GM19351 (cell line): ENCODE measurements around the gene FKBP14.
A peak's percentile ranks its signal among the peaks of the same experiment; 100 is the strongest.

Source experiments
- ATAC-seq: cut with Tn5 transposase; IDR thresholded peaks from one replicate; pipeline ENCODE4 v1.9.1; 2021; ENCODE audit warnings: mild to moderate bottlenecking, moderate library complexity; ENCODE audit not compliant: unreplicated experiment

Gene FKBP14

DNA sequence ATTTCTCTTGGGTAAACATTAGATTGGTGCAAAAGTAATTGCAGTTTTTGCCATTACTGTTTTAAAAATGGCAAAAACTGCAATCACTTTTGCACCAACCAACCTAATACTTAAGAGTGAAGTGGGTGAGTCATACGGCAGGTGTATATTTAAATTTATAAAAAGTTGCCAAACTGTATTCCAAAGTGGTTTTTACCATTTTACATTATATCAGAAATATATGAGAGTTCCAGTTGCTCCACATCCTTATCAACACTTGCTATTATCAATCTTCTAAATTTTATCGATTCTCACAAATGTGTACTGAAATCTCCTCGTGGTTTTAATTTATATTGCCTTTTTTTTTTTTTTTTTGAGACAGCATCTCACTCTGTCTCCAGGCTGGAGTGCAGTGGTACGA is 33.4 kb downstream of the FKBP14 start:
- ATAC-seq = no peak

DNA sequence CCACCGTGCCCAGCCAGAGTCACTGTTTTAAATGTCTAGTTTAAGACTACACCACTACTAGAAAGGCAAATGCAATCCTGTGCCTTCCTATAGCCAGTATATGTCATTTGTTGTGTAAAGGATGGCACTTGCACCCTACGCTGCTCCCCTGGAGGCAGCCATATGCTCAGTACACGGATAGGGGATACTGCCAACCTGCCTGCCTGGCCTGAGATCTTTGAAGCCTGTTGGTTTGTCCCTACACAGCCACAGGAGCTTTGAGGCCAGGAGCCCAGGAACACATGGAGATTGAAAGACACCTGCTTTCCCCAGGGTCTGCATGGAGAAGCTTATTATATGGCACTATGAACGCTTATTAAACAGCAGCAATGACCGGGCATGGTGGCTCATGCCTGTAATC is 34.6 kb downstream of the FKBP14 start:
- no peak for ATAC-seq

- no peak for ATAC-seq
Measured at GRCh38 chr7:29990931-29991330, 35.6 kb downstream of the FKBP14 start.

GRCh38 chr7:29989257-29989995 is 37.1 kb downstream of the FKBP14 start, which contains the start of gene SCRN1:
TSS of gene SCRN1 (minus strand) at chr7:29989801. CDS start at chr7:29969067, 20,734 bp downstream.
- ATAC-seq = peak; percentile 34

DNA sequence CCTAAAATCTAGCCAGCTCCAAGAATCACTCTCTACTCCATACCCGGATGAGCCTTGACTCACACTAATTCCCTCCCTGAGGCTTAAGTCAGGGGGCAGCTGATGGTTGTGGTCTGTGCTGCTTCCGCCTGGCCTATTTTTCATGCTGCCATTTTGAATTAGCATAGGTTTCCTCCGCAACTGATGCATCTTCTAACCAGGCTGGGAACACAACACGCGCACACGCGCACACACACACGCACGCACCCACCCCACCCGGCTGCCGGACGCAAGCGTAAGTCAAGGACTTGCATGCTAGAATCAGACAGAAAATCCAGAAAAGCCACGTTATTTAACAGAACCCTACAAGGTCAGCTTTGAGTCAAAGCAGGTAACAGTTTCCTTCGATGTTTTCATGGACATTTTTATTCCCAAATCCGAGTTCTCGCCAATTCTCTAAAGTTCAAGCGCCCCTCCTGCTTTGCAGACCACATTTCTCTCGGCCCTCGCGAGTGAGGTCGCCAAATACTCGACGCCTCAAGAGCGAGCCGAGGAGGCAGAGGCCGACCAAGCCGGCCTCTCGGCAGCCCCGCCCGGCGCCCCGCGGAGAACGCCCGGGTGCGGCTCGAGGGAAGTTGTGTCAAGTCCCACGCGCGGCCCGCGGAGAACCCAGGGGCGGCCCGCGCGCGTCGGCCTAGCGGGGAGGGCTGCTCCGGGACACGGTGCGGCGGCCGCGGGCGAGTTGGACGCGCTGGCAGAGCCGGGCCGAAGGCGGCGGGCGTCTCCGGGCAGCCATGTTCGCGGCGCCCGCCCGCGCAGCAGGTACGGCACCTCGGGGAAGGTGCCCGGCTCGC is 37.9 kb downstream of the FKBP14 start:
- peak; percentile 23 for ATAC-seq

DNA sequence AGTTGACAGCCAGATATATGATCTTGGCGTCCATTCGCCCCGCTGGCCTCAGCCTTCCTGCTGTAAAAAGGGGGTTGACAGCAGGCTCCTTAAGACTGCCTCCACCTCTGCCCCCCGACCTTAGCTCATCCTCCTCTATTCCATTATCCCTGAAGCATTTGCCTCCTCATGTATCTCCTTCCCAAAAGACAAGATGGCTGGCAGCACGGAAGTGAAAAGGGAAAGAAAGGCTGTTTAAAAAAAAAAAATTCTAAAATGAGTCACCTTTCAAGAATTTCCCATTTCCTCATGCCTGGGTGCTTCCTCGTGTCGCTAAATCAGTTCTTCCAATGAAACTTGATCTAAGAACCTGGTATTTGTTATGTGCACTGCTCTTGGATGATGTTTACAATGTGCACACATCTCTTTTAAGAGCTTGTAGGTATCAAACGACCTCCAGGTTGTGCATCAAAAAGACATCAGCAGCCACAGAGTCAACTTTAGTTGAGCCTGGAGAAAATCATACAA is 38.6 kb downstream of the FKBP14 start:
- ATAC-seq = no peak

DNA sequence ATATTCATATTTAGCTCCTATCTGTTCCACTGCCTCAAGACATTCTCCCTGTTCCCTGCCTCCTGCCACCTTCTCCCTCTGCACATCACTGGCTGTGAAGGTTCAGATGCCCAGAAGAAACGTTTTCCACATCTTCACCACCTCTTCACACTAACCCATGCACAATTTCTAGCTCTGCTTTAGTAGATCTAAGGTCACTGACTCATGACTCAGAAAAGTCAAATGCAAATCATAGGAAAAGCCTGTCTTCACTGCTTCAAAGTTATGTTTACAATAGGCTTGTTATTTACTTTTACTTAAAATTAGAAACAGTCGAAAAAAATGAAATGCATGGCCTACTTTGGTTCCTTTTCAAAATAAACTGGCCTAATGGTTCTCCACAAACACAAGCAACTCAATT is 39.4 kb downstream of the FKBP14 start:
- ATAC-seq = no peak

DNA sequence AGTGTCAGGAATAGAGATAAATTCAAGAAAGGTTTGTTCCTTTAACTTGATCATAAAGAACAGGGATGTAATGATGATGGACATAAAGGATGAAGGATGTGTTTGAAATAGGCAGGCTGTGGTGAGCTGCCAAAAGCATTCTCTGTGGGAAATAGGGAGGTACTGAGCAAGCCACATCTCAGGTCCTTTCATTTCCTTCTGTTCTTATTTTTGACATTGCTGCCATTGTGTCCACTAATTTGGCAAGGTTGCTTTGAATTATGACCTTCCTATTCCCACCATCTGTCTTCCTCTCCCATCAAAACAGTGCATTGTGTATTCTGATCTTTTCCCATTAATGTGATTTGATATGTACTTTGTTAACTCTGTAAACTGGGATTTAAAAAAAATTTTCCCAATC is 46.4 kb downstream of the FKBP14 start:
- ATAC-seq = no peak

GRCh38 chr7:29977886-29978651 is 48.4 kb downstream of the FKBP14 start:
- ATAC-seq = no peak

DNA sequence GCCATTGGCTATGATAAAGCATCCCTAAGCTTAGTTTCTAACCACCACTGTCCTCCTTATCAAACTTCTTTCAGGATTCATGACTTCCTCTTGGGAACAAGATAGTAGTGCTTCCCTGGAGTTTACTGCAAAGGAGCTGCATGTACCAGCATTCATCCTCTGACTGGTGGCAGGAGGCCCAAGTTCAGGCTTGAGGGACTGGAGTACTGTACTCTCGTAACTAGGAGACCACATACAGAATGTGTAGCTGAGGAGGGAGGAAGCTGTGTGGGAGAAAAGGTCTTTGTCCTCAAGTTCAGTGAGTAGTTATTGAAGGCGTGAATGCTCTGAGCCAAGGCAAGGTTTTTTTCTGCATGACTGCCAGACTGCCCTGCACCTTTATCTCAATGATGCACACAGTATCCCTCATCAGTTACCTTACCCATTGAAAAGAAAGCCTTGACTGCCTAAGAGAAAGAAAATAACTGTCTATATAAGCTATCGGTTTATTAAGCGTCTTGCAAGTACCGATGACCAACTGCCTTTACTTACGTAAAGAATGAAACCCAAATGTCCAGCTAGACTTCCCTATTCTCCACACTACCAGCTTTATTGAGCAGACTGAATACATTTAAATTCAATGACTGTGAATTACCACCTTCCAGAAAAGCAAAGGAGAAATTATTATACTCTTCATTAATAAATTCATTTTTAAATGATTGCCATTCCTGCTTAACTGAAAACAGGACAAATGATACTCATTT is 49.7 kb downstream of the FKBP14 start:
- ATAC-seq = no peak

DNA sequence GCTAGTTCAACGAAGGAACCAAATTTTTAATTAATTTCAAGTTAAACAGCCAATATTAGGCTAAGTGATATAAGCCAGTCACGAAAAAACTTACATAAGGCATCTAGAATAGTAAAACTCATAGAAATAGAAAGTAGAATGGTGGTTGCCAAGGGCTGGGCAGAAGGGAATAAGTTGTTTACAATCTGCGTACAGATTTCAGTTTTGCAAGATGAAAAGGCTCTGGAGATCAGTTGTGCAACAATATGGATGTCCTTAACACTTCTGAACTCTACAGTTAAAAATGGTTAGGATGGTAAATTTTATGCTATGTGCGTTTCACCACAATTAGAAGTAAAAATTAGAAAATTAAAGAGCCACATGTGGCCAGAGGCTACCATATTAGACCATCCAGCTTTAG is 50.2 kb downstream of the FKBP14 start:
- ATAC-seq = no peak

GRCh38 chr7:29975561-29975960 is 50.9 kb downstream of the FKBP14 start:
- no peak for ATAC-seq

- no peak for ATAC-seq
Measured at GRCh38 chr7:29974286-29974685, 52.2 kb downstream of the FKBP14 start.

GRCh38 chr7:29972315-29972669 is 54.2 kb downstream of the FKBP14 start:
- no peak for ATAC-seq

DNA sequence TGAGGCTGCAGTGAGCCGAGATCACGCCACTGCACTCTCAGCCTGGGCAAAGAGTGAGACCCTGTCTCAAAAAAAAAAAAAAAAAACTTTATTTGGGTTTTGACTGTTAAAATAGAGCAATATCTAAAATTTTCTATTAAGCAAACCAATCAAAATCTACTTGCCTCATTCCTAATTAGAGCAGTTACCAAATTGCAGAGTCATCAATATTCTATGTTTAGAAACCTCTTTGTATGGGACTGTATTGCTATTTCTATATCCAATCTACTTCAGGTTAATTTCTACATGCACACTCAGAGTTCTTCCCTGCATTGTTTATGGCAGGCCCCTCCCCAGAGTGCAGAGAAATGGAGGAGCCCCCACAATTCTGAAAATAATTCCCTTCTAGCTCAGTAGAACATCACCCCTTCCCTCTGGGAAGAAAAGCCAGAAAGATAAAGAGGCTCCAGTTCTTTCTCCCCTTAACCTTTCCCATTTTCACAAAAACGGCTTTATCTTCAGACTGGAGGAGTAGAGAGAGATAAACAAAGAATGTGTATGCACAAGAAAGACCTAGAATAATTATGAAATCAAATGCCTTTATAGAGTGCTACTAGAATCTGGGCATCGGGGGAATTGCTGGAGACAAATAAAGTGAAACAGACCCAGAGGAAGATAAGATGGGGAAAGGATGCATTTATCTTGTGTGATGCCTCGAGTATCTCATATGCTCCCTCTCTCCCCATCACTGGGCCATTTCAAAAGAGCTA is 54.8 kb downstream of the FKBP14 start:
- ATAC-seq = no peak

DNA sequence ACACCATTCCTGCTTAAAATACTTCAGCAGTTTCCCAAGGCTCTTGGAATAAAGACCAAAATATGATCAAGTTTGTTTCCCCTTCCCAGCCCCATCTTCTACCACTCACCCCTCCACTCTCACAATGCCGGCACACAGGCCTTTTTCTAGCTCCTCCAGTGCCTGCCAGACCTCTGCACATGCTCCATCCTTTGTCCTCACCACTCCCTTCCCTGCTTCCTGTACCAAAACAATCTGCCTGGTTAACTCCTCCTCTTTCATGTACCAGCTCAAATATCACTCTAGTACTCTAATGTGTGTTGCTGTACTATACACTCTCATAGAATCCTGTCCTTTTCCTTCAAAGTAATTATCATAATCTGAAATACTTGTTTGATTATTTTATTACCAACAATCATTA is 56.3 kb downstream of the FKBP14 start:
- no peak for ATAC-seq

- no peak for ATAC-seq
Measured at GRCh38 chr7:29969738-29970137, 56.8 kb downstream of the FKBP14 start.

GRCh38 chr7:29968683-29969395 is 57.7 kb downstream of the FKBP14 start:
- ATAC-seq = no peak

DNA sequence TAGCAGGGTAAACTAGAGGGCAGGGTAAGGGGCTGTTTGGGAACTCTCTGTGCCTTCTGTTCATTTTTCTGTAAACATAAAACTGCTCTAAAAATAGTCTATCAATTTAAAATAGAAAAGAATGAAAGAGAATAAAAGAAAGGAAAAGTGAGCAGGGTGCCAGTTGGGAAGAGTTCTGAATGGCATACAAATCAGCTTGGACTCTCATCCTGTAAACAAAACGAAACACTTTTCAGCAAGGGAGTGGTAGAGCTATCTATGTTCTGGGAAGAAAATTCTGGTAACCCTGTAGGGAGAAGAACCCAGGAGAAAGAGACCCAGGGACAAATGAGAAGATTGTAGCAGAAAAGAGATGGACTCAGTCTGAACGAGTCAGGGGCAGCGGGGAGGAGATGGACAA is 61.5 kb downstream of the FKBP14 start:
- no peak for ATAC-seq
